ENCODE measurements around the gene AFAP1. TPM values are rescaled to one million over a fixed set of nuclear protein-coding genes. Genes with fewer than 3 reads are reported as not detected.

AFAP1 gene
- total RNA-seq, 4 donors from 2014 or later = 8.3 to 27.1 (median 11.1) TPM

GRCh38 chr4:7727749-7728148 lies 211.9 kb downstream of the AFAP1 start:
- Histone ChIP-seq H3K9me3 (no peaks in the 10 kb centered on the region), H3K36me3 (no peaks in the 10 kb centered on the region), H3K27ac (no peak overlapping the region), H3K27me3 (no peaks in the 10 kb centered on the region), H3K4me1 (no peaks in the 10 kb centered on the region), H3K4me3 (no peak overlapping the region)
- TF ChIP-seq CTCF (IDR thresholded peaks at IDR 0.05) (no peak), POLR2AphosphoS5 (IDR thresholded peaks at IDR 0.05) (no peak), POLR2A (IDR thresholded peaks at IDR 0.05) (no peak), EP300 (IDR thresholded peaks at IDR 0.05) (no peak)
- DNase-seq (ENCODE audit: low spot score in 2 of 2) = no peak
- WGBS = 86% methylated on average over 1 of the region's 1 CpG

GRCh38 chr4:7726665-7727413 lies 212.8 kb downstream of the AFAP1 start:
- Histone ChIP-seq H3K9me3 (no peaks in the 10 kb centered on the region), H3K27me3 (no peaks in the 10 kb centered on the region), H3K36me3 (no peaks in the 10 kb centered on the region), H3K4me1 (no peaks in the 10 kb centered on the region), H3K4me3 (no peak overlapping the region), H3K27ac (no peak overlapping the region)
- DNase-seq (ENCODE audit: low spot score in 2 of 2) = no peak
- TF ChIP-seq EP300 (IDR thresholded peaks at IDR 0.05) = no peak
- TF ChIP-seq CTCF (IDR thresholded peaks at IDR 0.05) = no peak
- TF ChIP-seq POLR2A (IDR thresholded peaks at IDR 0.05) = no peak
- TF ChIP-seq POLR2AphosphoS5 (IDR thresholded peaks at IDR 0.05) = no peak
- WGBS = 89% methylated on average over 4 of the region's 22 CpGs

GRCh38 chr4:7725951-7726350 lies 213.7 kb downstream of the AFAP1 start:
- H3K27ac ChIP-seq = no peak overlapping the region
- H3K9me3 ChIP-seq = no peaks in the 10 kb centered on the region
- no peaks in the 10 kb centered on the region for H3K27me3 ChIP-seq
- DNase-seq (ENCODE audit: low spot score in 2 of 2) = no peak
- H3K36me3 ChIP-seq = no peaks in the 10 kb centered on the region
- TF ChIP-seq POLR2A (IDR thresholded peaks at IDR 0.05) (no peak), CTCF (IDR thresholded peaks at IDR 0.05) (no peak), POLR2AphosphoS5 (IDR thresholded peaks at IDR 0.05) (no peak)
- H3K4me3 ChIP-seq = no peak overlapping the region
- WGBS = 71% methylated on average over 3 of the region's 9 CpGs
- H3K4me1 ChIP-seq = no peaks in the 10 kb centered on the region

- TF ChIP-seq POLR2A (IDR thresholded peaks at IDR 0.05) = no peak
- TF ChIP-seq POLR2AphosphoS5 (IDR thresholded peaks at IDR 0.05) = no peak
- no peak for TF ChIP-seq CTCF (IDR thresholded peaks at IDR 0.05)
- TF ChIP-seq EP300 (IDR thresholded peaks at IDR 0.05) = no peak
- Histone ChIP-seq H3K27me3 (no peaks in the 10 kb centered on the region), H3K4me3 (no peak overlapping the region), H3K36me3 (no peaks in the 10 kb centered on the region), H3K4me1 (peaks cover 3% of the 10 kb centered on the region), H3K9me3 (no peaks in the 10 kb centered on the region), H3K27ac (no peak overlapping the region)
- DNase-seq (ENCODE audit: low spot score in 2 of 2) = no peak
- WGBS = 97% methylated on average over 15 of the region's 16 CpGs
Measured at GRCh38 chr4:7723625-7724024, 216.0 kb downstream of the AFAP1 start.

GRCh38 chr4:7722766-7723387 lies 216.8 kb downstream of the AFAP1 start:
- no peaks in the 10 kb centered on the region for H3K9me3 ChIP-seq
- H3K27ac ChIP-seq = no peak overlapping the region
- no peaks in the 10 kb centered on the region for H3K27me3 ChIP-seq
- H3K4me3 ChIP-seq = no peak overlapping the region
- peaks cover 3% of the 10 kb centered on the region for H3K4me1 ChIP-seq
- H3K36me3 ChIP-seq = no peaks in the 10 kb centered on the region
- 69% methylated on average over 22 of the region's 22 CpGs for WGBS
- DNase-seq (ENCODE audit: low spot score in 2 of 2) = no peak
- TF ChIP-seq POLR2AphosphoS5 (IDR thresholded peaks at IDR 0.05) (no peak), POLR2A (IDR thresholded peaks at IDR 0.05) (no peak), CTCF (IDR thresholded peaks at IDR 0.05) (no peak), EP300 (IDR thresholded peaks at IDR 0.05) (no peak)
